ENCODE measurements around the gene TMEM39B. TPM values are rescaled to one million over a fixed set of nuclear protein-coding genes. Genes with fewer than 3 reads are reported as not detected.

TMEM39B gene
- total RNA-seq, 2 donors from 2014 or later: 8.2 to 15.4 TPM

- H3K27ac ChIP-seq: no peak overlapping the region
- peaks cover 6 to 7% of the 10 kb centered on the region in 2 donors for H3K36me3 ChIP-seq
- no peaks in the 10 kb centered on the region for H3K4me1 ChIP-seq (replicated peaks)
- TF ChIP-seq POLR2AphosphoS5 (IDR thresholded peaks at IDR 0.05): no peak
- no peak for TF ChIP-seq POLR2A (IDR thresholded peaks at IDR 0.05)
- no peak for TF ChIP-seq CTCF (IDR thresholded peaks at IDR 0.05)
- WGBS: 88% methylated on average over 14 of the region's 15 CpGs
- DNase-seq (ENCODE audit: low spot score): no peak
- H3K4me3 ChIP-seq: no peak overlapping the region
- no peaks in the 10 kb centered on the region for H3K9me3 ChIP-seq
- no peaks in the 10 kb centered on the region for H3K27me3 ChIP-seq (replicated peaks; ENCODE audit: insufficient read depth)
- intact Hi-C loops (cut with DNase I): no loop called here
Observed at GRCh38 chr1:32091591-32091990, 18.9 kb downstream of the TMEM39B start.

- intact Hi-C loops (cut with DNase I): no loop called here
- 93% methylated on average over 11 of the region's 11 CpGs for WGBS
- Histone ChIP-seq H3K27me3 (replicated peaks; ENCODE audit: insufficient read depth) (no peaks in the 10 kb centered on the region), H3K27ac (no peak overlapping the region), H3K9me3 (no peaks in the 10 kb centered on the region), H3K4me1 (replicated peaks) (no peaks in the 10 kb centered on the region), H3K4me3 (no peak overlapping the region), H3K36me3 (peaks cover 6 to 7% of the 10 kb centered on the region in 2 donors)
- DNase-seq (ENCODE audit: low spot score): no peak
- no peak for TF ChIP-seq CTCF (IDR thresholded peaks at IDR 0.05)
- no peak for TF ChIP-seq POLR2AphosphoS5 (IDR thresholded peaks at IDR 0.05)
- TF ChIP-seq POLR2A (IDR thresholded peaks at IDR 0.05): no peak
Observed at GRCh38 chr1:32094746-32095521, 22.2 kb downstream of the TMEM39B start.

GRCh38 chr1:32099426-32099825 is 26.7 kb downstream of the TMEM39B start:
- DNase-seq (ENCODE audit: low spot score): no peak
- Histone ChIP-seq H3K4me3 (no peak overlapping the region), H3K4me1 (replicated peaks) (no peaks in the 10 kb centered on the region), H3K27me3 (replicated peaks; ENCODE audit: insufficient read depth) (no peaks in the 10 kb centered on the region), H3K27ac (no peak overlapping the region), H3K36me3 (peaks cover 6 to 7% of the 10 kb centered on the region in 2 donors), H3K9me3 (no peaks in the 10 kb centered on the region)
- intact Hi-C loops (cut with DNase I): no loop called here
- no peak for TF ChIP-seq POLR2A (IDR thresholded peaks at IDR 0.05)
- TF ChIP-seq CTCF (IDR thresholded peaks at IDR 0.05): no peak
- TF ChIP-seq POLR2AphosphoS5 (IDR thresholded peaks at IDR 0.05): no peak
- WGBS: 96% methylated on average over 4 of the region's 4 CpGs

- TF ChIP-seq POLR2A (IDR thresholded peaks at IDR 0.05): no peak
- no peak for TF ChIP-seq POLR2AphosphoS5 (IDR thresholded peaks at IDR 0.05)
- TF ChIP-seq CTCF (IDR thresholded peaks at IDR 0.05): no peak
- H3K36me3 ChIP-seq: peaks cover 0 to 7% of the 10 kb centered on the region in 2 donors
- no peak for DNase-seq (ENCODE audit: low spot score)
- no peak overlapping the region for H3K4me3 ChIP-seq
- H3K4me1 ChIP-seq (replicated peaks): no peaks in the 10 kb centered on the region
- intact Hi-C loops (cut with DNase I): no loop called here
- H3K9me3 ChIP-seq: no peaks in the 10 kb centered on the region
- WGBS: 88% methylated on average over 10 of the region's 10 CpGs
- H3K27ac ChIP-seq: no peak overlapping the region
- H3K27me3 ChIP-seq (replicated peaks; ENCODE audit: insufficient read depth): no peaks in the 10 kb centered on the region
Observed at GRCh38 chr1:32100359-32100758, 27.6 kb downstream of the TMEM39B start.
